NCI-H1092 (cell line): ENCODE measurements around the gene UACA.
"Not testable (repeated sequence)": the region's sequence is repeated elsewhere in the genome, so short reads cannot be mapped to it uniquely, and the experiment has no call there.

Experiments used
- DNase-seq: peaks from one replicate; lab custom pipeline; 2025; lab: John Stamatoyannopoulos, UW

The UACA gene, protein sequence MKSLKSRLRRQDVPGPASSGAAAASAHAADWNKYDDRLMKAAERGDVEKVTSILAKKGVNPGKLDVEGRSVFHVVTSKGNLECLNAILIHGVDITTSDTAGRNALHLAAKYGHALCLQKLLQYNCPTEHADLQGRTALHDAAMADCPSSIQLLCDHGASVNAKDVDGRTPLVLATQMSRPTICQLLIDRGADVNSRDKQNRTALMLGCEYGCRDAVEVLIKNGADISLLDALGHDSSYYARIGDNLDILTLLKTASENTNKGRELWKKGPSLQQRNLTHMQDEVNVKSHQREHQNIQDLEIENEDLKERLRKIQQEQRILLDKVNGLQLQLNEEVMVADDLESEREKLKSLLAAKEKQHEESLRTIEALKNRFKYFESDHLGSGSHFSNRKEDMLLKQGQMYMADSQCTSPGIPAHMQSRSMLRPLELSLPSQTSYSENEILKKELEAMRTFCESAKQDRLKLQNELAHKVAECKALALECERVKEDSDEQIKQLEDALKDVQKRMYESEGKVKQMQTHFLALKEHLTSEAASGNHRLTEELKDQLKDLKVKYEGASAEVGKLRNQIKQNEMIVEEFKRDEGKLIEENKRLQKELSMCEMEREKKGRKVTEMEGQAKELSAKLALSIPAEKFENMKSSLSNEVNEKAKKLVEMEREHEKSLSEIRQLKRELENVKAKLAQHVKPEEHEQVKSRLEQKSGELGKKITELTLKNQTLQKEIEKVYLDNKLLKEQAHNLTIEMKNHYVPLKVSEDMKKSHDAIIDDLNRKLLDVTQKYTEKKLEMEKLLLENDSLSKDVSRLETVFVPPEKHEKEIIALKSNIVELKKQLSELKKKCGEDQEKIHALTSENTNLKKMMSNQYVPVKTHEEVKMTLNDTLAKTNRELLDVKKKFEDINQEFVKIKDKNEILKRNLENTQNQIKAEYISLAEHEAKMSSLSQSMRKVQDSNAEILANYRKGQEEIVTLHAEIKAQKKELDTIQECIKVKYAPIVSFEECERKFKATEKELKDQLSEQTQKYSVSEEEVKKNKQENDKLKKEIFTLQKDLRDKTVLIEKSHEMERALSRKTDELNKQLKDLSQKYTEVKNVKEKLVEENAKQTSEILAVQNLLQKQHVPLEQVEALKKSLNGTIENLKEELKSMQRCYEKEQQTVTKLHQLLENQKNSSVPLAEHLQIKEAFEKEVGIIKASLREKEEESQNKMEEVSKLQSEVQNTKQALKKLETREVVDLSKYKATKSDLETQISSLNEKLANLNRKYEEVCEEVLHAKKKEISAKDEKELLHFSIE (N-terminal part only)

DNA sequence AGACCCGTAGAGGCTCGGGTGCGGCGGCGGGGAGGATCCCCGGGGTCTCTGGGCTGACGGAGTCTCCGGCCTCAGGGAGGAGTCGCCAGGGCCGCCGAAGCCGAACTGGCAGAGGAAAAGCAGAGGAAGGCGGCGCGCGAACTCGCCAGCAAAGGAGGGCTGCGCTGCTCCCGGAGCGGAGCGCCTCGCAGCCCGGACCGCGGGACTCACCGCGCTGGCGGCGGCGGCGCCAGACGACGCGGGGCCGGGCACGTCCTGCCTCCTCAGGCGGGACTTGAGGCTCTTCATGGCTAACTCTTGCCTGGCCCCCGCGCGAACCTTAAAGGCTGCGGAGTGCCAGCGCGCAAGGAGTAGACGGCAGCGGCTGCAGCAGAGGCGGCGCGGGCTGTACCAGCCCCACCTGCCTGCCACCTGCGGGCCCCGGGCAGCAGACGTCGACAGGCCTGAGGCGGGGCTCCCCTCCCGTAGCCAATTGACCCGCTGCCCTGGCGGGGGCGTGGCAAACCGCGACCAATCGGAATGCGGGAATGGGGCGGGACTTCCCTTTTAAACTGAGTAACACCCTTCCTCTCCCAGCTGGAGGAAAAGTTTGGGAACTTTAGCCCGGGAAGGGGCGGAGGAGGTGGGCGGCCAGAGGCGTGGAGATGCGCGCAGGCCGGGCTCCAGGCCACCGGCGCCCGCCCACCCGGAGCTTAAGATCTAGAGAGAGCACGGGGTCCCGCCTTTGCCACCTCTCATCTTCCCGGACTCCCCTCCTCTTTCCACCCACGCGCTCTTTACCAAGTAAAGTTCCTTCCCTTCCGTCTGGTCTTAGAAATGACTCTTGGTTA lies at the start of gene UACA:
TSS of gene UACA (minus strand) at position 439 of the 830 bp plus-strand sequence. CDS start at position 288, 151 bp downstream.
- DNase-seq, result peak; percentile 86

DNA sequence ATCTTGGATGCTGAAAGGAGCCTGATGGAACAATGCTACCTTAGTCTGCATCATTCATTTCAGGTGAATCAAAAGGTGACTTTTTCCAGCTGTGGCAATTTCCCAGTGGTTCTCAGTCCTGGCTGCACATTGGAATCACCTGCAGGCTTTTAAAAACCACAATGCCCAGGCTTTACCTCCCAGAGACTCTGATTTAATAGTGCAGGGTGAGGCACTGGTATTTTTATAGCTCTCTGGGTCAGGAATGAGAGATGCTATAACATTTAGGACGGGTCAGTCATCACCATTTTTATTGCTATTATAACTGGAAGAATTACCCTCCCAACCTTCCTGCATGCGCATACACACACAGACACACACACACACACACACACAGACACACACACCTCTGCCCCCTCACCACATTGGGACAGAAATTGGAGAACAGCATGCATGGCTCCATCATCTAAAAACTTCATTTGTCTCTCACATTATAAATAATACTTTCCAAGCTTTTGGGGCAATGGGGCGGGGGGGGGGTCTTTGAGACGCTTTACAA lies 49.5 kb upstream of the UACA start:
- no peak for DNase-seq

DNA sequence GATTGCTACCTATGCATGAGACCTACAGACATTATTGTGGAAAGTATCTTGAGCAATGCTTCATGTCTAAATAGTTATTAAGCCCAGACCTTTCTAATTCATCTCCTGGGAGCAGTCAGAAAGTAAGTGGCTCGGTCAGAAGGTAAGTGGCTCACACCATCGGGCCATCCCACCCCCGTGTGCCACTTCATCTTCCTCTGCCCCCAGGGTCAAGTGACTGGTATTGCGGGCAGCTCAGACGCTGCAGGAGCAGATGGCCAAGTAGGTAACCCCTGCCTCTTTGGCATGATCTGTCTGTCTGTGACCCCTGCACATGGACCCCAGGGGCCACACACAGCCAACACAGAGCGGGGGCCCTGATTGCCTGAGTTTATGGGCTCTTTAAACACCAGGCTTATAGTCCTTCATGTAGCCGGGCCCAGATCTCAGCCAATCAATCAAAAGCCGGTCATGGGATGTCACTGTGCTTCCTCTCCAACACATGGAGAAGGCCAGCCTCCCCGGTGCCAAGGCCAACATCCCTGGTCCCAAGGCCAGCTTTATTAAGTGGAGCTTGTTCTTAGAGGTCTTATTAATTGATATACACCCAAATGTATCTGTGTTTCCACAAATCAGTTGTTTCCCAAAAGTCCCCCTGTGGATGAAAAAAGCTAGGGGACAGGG lies 47.7 kb upstream of the UACA start:
- no peak for DNase-seq

GRCh38 chr15:70806992-70807712 lies 43.8 kb upstream of the UACA start:
- no peak for DNase-seq

DNA sequence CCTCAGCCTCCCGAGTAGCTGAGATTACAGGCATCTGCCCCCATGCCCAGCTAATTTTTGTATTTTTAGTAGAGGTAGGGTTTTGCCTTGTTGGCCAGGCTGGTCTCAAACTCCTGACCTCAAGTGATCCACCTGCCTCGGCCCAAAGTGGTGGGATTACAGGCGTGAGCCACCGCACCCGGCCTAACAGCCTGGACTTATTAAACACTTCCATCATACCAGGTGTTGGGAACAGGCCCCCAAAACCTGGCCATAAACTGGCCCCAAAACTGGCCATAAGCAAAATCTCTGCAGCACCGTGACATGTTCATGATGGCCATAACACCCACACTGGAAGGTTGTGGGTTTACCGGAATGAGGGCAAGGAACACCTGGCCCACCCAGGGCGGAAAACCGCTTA lies 41.0 kb upstream of the UACA start:
- not testable (repeated sequence) for DNase-seq

- DNase-seq, result no peak
These were observed 39.3 kb upstream of the UACA start for GRCh38 chr15:70802629-70803028.

DNA sequence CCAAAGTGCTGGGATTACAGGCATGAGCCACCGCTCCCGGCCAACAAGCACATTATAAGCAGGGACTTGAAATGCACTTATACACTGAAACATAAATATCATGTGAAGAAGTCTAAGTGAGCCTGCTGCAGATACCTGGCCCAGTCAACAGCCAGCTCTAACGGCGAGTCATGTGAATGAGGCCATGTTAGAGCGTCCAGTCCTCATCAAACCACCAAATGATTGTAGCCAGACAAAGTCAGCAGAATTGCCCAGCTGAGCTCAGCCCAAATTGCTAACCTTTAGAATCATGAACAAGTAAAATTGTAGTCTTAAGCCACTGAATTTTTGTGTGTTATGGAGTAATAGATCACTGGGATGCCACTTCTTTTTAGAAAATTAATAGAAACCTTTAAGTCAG lies 37.8 kb upstream of the UACA start:
- DNase-seq, result no peak

DNA sequence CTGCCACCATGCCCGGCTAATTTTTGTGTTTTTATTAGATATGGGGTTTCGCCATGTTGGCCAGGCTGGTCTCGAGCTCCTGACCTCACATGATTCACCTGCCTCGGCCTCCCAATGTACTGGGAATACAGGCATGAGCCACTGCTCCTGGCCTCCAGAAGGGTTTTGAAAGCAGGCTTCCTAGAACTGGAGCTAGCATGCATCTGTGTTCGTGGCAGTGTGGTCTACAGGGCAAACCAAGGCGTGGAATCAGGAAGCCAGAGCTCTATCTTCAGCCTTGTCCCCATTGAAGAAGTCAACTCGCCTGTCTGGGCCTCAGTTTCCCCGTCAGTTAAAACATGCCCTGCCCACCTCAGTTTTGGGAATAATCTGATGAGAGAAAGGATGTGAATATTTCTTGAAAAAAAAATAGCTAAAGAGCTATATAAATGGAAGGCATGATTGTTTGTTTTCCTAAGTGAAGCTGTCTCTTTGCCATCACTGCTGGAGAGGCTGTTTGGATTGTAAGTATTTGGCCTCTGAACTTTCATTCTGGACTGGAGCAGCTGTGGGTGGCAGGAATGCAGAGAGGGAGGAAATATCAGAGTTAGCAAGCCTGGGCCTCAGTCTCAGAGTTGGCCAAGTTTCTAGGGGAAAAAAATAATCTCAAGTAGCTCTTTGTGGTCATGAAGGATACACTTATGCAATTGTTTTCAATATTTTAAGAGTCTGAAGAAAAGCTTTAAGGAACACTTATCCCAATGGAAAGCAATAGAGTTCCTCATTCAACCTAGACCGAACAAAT lies 36.5 kb upstream of the UACA start:
- no peak for DNase-seq

GRCh38 chr15:70797464-70797863 lies 34.1 kb upstream of the UACA start:
- no peak for DNase-seq

DNA sequence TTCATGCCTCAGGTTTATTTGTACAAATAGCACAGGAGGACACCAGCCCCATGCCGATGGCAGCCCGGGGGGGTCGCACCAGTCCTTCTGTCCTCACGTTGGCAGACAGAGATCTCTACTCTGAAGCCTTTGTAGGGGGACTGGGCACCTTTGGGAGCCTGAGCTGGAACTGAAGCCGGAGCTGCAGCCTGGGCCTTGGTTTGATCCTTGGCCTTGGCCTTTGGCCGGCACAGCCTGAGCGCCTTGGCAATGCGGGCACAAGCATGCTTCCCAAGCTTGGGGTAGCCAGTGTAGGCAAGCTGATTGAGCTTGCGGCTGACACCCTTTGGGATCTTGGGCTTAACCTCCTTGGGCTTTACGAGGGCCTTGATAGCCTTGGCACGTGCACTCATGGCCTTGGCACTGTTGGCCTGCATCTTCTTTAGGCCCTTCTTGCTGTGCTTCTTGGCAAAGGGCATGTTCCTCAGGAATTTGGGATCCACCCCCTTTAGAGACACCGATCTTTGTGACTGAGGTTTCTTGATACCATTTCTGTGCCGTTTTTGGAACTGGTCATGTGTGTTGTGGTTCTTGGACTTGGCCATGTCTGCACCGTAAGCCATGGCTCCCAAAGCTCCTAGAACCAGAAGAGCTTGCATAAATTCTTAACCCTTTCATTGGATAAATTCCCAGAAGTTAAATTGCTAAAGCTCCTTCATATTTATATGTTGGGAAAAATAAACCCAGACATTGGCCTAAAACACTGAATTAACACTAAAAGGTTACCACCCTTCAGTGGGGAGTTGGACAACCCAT lies 33.4 kb upstream of the UACA start:
- DNase-seq, result no peak

GRCh38 chr15:70795311-70795665 lies 31.9 kb upstream of the UACA start:
- no peak for DNase-seq

GRCh38 chr15:70794596-70795310 lies 31.4 kb upstream of the UACA start:
- no peak for DNase-seq

DNA sequence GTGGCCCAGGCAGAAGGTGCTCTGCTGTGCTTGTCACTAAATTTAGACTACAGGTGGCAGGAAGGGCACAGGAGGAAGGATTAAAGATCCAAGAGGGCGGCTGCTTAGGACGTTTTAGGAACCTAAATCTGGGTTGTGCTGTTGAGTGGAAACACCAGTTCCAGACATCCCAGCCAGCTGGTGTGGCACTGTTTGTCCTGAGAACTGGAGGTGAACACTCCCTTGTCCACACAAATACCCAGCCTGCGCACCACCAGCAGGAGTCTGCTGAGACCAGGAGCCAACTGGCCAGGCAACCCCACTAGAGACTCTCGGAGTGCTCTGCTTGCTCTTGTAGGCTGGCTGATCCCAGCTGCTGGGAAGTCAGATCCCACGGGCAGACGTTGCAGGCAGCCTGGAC lies 30.3 kb upstream of the UACA start:
- no peak for DNase-seq

- DNase-seq, result no peak
These were observed 28.8 kb upstream of the UACA start for GRCh38 chr15:70792171-70792573.

- no peak for DNase-seq
These were observed 27.9 kb upstream of the UACA start for GRCh38 chr15:70791259-70791658.

- DNase-seq, result no peak
These were observed 25.9 kb upstream of the UACA start for GRCh38 chr15:70789213-70789612.
